ENCODE measurements around the gene GPR35.
"Not testable (repeated sequence)": the region's sequence is repeated elsewhere in the genome, so short reads cannot be mapped to it uniquely, and the experiment has no call there.

Gene GPR35

GRCh38 chr2:240603081-240603835, 22.0 kb upstream of the GPR35 start:
- no peak for DNase-seq

GRCh38 chr2:240603846-240604245, 21.4 kb upstream of the GPR35 start:
- no peak for DNase-seq

GRCh38 chr2:240604291-240604938, 20.9 kb upstream of the GPR35 start:
- DNase-seq = no peak

GRCh38 chr2:240604939-240605716, 20.2 kb upstream of the GPR35 start:
- DNase-seq = no peak

GRCh38 chr2:240605867-240606743, 19.2 kb upstream of the GPR35 start:
- DNase-seq = no peak

GRCh38 chr2:240611601-240612210, 13.6 kb upstream of the GPR35 start:
- DNase-seq = no peak

GRCh38 chr2:240613781-240614180, 11.5 kb upstream of the GPR35 start:
- DNase-seq = no peak

- no peak for DNase-seq
Observed at GRCh38 chr2:240614391-240614790, 10.9 kb upstream of the GPR35 start.

GRCh38 chr2:240615396-240615795, 9.9 kb upstream of the GPR35 start:
- DNase-seq = no peak

GRCh38 chr2:240615820-240616547, 9.3 kb upstream of the GPR35 start:
- no peak for DNase-seq

GRCh38 chr2:240616860-240617666, 8.2 kb upstream of the GPR35 start:
- not testable (repeated sequence) for DNase-seq

GRCh38 chr2:240618776-240619175, 6.5 kb upstream of the GPR35 start:
- DNase-seq = no peak

- DNase-seq = no peak
Observed at GRCh38 chr2:240619506-240620148, 5.7 kb upstream of the GPR35 start.

GRCh38 chr2:240620149-240620731, 5.0 kb upstream of the GPR35 start:
- no peak for DNase-seq

GRCh38 chr2:240620859-240621258, 4.4 kb upstream of the GPR35 start:
- no peak for DNase-seq

GRCh38 chr2:240622060-240622411, 3.2 kb upstream of the GPR35 start:
- DNase-seq = no peak

- no peak for DNase-seq
Observed at GRCh38 chr2:240622531-240623235, 2.6 kb upstream of the GPR35 start.

GRCh38 chr2:240623531-240624010, 1.7 kb upstream of the GPR35 start:
- DNase-seq = no peak
